GM13977 (cell line): ENCODE measurements around the gene GMDS.
A peak's percentile ranks its signal among the peaks of the same experiment; 100 is the strongest.

Experiments
- DNase-seq: peaks from one replicate; pipeline ENCODE4 v3.0.0; 2012; ENCODE audit warnings: low spot score
- CTCF ChIP-seq: IDR thresholded peaks from 2 replicates; pipeline ENCODE4 v1.5.1; 2012; ENCODE audit warnings: mild to moderate bottlenecking, control low read depth; ENCODE audit not compliant: insufficient read depth; ENCODE audit errors: extremely low read depth, missing control alignments
- in situ Hi-C: fragments of 300-500 bp; cut with MboI; formaldehyde crosslinking; loops from one replicate; pipeline ENCODE4 v1.12.0; 2022; ENCODE audit warnings: low sequenced_read_pairs, low pct_unique_long_range_greater_than_20kb, mixed read lengths, inconsistent platforms; ENCODE audit not compliant: unreplicated experiment

Gene GMDS

GRCh38 chr6:2168480-2168879, 76.9 kb downstream of the GMDS start:
- TF ChIP-seq CTCF: no peak

DNA sequence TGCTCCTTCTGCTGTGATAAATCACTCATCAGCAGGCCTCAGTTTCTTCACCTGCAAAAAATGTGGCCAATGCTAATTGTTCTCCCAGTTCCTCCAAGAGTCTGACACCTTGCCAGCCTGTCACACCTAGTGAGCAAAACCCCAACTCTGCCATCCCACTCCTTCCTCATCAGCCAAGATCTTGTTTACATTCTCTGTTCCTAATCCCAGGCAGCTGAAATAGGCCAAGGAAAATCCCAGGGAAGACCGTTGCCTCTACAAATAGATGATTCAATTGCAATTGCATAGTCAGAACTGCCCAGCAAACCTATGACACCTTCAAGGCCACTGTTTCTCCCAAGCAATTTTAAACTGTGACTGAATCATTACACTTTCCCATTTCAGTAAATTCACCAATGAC, 78.7 kb downstream of the GMDS start:
- TF ChIP-seq CTCF: no peak
- in situ Hi-C loops: no loop called here
- DNase-seq: no peak

More at GRCh38 chr6:2168480-2168879, 76.9 kb downstream of the GMDS start:
- no peak for DNase-seq
- in situ Hi-C loops: no loop called here

GRCh38 chr6:2165286-2165685, 80.1 kb downstream of the GMDS start:
- no peak for DNase-seq
- in situ Hi-C loops: no loop called here
- no peak for TF ChIP-seq CTCF

- no peak for DNase-seq
- in situ Hi-C loops: no loop called here
- TF ChIP-seq CTCF: no peak
These were observed 80.9 kb downstream of the GMDS start for GRCh38 chr6:2164481-2164880.

DNA sequence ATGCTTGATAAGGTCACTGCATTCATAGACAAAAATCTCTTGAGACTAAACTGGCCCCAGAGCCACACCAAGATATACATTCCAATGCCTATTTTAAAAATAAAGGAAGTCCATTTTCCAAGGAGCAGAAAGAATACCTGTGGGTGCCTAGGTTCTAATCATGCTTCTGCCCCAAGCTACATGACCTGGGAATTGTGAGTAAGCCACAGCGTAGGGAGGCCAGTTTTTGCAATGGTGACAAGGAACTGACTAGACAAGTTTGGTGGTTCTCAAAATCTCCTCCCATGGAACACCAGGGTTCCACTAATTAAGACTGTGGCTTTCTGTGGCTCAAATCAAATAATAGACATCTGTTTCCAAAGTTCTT, 83.3 kb downstream of the GMDS start:
- no peak for DNase-seq
- TF ChIP-seq CTCF: no peak
- in situ Hi-C loops: no loop called here

DNA sequence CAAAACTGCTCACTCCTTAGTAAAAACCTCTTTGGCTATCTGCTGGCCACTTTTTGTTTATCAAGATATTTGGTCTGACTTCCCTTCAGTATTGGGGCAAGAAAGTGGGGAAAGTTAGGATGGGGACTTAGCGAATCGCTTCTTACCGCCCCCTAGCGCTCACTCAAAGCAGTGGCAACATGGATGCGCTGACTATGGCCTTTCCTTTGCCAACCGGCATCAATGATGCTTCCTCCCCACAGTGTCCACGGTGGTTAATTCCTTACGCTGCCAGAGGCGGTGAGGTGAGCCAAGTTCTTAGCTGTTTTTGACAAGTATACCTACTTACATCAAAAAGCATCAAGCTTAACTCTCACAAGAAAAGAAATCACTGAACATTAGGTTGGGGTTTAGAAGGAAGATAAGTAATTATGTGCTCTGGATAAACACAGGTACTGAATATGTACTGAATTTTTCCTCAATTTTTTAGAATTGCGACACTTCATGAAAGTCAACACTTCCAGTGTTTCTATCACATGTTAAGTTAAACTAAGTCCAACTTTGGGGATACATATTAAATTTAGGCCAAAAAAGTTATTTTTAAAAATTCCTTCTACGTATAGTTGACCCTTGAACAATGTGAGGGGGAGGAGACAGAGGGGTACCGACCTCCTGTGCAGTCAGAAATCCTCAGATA, 86.7 kb downstream of the GMDS start:
- no peak for DNase-seq
- in situ Hi-C loops: no loop called here
- peak; percentile 1 for TF ChIP-seq CTCF
